HG02840 (cell line): Measurements from ENCODE around the gene HCN1.

Experiments used
- ATAC-seq: cut with Tn5 transposase; IDR thresholded peaks from one replicate; pipeline ENCODE4 v1.9.1; 2021; ENCODE audit warnings: mild to moderate bottlenecking, moderate library complexity, moderate number of reproducible peaks; ENCODE audit not compliant: unreplicated experiment, low FRiP score

Gene HCN1

DNA sequence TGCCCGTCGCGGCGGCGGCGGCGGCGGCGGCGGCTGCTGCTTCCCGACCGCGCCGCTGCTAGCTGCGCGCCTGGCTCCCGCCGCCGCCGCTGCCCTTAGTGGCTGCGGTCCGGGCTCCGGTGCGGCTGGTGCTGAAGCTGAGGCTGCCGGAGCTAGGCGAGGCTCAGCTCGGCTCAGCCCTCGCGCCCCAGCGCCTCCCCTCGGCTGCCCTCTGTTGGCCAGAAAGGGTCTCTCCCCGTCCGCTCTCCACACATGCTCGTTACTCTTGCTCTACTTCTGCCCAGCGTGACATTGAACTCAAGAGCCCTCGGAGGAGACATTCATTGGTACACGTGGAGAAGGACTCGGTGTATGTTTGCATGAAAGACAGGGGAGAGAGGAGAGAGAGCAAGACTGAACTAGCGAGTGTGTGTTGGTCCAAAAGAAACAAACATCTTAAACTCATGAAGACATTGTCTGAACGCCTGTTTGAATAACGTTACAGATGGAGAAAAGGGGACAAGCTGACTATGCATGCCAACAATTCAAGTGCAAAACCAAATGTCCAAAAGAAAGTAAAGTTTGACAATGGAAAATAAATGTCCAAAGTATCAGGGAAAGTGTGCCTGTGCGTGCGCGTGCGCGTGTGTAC is at the start of gene HCN1:
TSS of gene HCN1 (minus strand) at position 175 of the 631 bp plus-strand sequence.
- ATAC-seq, result no peak

DNA sequence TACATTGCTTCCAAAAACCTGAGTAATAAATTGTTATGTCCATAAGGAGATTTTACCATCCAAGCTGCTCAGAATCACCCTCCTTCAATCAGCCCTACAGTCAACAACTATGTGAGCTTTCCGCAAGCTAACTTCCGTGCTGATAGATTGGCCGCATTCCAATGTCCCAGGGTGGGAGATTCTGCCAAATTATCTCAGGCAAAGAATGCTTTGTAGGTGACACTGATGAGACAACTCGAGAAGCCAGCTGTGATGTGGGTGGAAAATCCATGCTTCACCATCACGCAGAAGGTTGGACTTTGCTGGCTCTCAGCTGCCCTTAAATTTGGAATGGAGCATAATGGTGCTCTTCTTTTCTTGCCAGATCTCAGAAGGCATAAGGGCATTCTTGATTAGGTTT is 44.9 kb upstream of the HCN1 start:
- ATAC-seq, result no peak

GRCh38 chr5:45737153-45737552 is 41.0 kb upstream of the HCN1 start:
- ATAC-seq, result no peak

GRCh38 chr5:45725537-45725936 is 29.4 kb upstream of the HCN1 start:
- ATAC-seq, result no peak

DNA sequence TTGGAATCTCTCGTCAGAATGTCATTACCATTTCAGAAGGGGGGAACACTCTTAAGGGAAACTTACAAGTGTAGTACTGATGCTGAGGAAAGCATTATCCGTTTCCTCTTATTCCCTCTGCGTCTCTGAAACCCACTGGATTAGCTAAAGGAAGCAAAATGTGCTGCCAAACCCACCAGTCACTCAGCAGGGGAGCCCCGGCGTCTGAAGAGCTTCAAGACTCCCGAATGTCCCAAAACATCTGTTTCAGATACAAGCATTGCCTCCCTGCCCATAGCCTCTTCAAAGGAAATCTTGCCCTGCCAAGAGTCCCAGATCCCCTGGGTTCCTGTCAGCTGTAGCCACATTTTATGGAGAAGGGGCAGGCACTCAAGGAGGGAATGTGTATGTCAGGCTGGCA is 1.0 kb upstream of the HCN1 start:
- ATAC-seq, result no peak

DNA sequence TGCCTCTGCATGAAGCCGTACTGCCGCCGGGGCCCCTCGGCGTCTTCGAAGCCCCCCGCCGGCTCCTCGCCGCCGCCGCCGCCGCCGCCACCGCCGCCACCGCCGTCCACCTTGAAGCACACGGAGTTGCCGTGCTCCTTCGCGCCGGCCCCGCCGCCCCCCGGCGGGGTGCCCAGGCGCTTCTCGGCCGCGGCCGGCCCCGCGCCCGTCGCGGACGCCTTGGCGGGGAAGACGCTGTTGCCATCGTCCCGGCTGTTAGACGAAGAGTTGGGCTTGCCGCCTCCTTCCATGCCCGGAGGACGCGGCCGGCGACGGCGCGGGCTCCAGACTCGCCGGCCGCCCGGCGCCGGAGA is 400 bp downstream of the HCN1 start:
- no peak for ATAC-seq

DNA sequence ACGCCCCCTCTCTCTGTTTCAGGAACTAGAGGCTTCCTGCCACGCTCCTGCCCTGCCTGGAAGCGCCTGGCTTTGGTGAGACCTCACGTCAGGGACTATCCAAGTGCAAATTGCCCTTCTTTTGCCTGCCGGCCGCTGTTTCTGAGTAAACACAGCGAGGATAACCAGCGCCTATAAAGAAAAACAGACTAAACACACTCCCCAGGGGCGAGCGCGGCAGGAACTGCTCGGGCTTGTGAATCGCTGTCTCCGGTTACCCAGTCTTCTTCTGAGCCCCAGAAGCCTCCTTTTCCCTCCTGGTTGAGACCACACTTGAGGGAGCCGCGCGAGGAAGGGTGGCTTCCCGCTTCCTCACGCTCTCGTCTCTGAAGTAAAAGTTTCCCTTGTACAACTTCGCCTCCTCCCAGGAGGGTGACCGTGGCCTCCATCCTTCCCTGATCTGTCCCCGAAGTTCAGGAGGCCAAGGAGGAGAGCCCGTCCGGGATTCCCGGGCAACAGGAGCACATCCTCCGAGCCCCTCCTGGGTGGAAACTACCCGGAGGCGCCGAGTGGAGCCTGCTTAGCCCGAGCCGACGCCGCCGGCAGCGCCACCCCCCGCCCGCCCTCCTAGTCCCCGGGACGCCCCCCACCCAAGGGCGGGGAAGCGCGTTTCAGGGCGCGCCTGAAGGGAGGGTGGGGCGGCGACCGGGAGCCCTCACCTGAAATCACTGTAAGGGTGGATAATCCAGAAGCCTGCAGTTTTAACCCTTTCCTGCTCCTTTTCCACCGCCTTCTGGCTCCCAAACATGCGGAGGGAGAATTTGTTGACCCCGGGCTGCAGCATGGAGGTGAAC is 993 bp downstream of the HCN1 start:
- no peak for ATAC-seq

GRCh38 chr5:45694255-45694814 is 1.8 kb downstream of the HCN1 start:
- ATAC-seq, result no peak

GRCh38 chr5:45692481-45692880 is 3.7 kb downstream of the HCN1 start:
- no peak for ATAC-seq

DNA sequence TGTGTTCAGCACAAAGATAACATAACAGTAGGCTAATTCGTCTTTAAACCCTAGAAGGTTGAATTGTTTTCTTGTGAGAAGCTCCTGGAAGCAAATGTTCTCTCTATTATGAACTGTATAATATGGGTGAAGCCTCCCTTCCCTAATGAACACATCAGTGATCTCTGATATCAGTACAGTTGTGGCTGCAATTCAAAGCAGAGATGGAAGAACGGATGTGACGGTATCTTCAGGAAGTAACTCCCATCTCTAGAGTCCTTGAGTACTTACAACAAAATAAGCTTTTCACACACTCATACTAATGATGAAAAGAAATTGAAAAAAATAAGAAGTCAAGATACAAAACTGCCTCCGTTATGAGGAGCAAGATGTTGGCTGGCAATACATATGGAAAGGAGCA is 4.5 kb downstream of the HCN1 start:
- no peak for ATAC-seq

DNA sequence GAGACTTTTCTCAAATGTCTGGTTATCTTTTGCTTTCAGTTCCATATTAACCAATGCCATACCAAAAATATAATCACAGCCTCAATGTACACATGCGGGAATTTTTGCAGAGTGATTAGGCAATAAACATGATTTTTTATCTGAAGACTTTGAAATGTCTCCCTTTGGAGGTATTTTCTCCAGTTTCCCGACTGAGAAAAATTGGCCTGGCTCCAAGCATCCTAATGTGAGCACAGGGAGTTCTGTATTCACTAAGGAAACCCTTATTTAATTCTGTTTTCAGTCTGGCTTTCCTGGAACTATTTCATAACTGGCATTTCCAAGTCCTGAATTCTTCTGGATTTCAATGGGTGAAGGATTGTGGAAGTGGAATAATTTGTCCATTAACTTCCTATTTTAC is 8.5 kb downstream of the HCN1 start:
- ATAC-seq, result no peak

- ATAC-seq, result no peak
Observed at GRCh38 chr5:45686620-45687019, 9.6 kb downstream of the HCN1 start.

DNA sequence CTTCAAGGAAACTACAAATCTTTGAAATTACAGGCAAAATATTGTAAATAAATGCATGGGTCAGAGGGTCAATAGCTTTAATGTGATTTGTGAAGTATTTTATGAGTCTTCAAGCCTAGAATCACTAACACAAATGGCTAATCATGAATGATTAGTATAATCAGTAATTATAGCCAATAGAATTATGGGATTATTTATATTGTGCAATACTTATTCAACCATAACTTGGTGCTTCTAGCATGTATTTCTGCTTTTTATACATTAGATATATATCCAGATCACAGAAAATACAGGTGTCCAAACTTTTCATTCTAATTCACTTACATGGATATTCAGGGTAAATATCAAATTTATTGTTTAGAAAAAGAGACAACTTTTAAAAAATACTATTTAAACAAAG is 12.1 kb downstream of the HCN1 start:
- ATAC-seq, result no peak

DNA sequence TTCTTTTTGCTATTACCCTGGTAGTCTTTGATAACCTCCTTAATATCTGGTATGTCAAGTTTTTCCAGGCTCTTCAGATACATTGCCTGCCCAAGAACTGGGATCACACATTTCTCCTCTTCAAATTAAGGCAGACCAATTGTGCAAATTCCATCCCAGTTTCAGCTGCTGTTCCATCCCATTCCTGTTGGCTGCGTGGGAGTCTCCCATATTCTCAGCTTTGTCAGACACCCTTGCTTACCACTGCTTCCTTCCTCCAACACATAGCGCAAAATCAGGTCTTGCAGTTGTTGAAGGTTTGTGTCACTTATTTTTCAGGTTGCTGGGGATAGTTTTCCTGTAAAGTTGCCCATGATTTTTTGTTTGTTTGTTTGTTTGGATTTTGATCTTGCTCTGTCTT is 15.2 kb downstream of the HCN1 start:
- no peak for ATAC-seq

GRCh38 chr5:45677524-45677923 is 18.7 kb downstream of the HCN1 start:
- no peak for ATAC-seq

DNA sequence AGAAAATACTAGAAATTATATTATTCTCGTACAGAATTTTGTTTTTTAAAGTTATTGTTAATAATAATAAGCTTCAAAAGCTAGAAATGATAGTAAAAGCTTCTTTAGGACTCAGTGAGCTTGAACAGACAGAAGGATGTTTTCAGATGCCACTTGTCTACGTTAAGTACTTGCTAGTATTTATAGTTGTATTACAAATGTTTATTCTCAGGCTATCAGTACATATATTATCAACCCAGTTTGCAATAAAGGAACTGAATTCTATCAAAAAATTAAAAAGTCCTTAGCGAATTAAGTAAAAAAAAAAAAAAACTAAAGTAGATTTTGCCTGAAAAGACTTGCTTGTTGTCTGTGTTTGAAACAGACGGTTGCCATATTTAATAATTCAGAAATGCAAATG is 23.9 kb downstream of the HCN1 start:
- no peak for ATAC-seq

DNA sequence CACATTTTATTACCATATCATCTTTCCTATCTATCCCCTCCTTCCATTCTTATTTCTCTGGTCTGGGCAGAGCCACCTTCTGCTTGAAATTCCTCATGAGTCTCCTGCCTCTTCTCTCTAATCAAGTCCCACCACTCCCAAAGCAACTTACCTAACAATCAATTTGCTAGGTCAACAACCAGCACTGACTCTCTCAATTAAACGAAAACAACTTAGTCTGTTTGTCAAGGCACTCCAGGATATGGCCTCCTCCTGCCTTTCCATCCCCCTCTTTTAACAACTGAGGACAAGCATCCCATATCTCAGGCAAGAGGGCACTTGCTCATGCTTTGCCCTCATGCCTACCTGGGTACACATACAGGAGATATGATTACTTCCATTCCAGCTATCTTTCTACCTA is 47.4 kb downstream of the HCN1 start:
- no peak for ATAC-seq

GRCh38 chr5:45643056-45643455 is 53.1 kb downstream of the HCN1 start:
- ATAC-seq, result no peak

DNA sequence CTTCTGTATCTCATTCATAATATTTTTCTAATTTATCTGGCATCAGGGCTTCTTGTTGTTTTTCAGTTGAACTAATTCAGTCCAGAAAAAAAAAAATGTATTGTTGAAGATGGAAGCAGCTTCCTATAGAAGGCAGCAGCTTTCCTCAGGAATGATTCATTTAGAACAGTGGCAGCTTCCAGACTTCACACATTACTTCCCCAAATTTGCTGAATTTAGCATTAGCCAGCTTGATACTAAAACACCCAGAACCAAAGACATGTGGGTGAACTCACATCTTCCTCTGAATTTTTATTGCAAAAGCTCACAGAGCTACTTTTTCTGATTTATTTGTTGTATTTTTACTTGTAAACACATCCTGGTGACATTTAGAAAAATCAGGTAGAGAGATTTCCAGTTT is 53.8 kb downstream of the HCN1 start:
- no peak for ATAC-seq

GRCh38 chr5:45639040-45639439 is 57.1 kb downstream of the HCN1 start:
- ATAC-seq, result no peak

- ATAC-seq, result no peak
Observed at GRCh38 chr5:45627076-45627656, 69.0 kb downstream of the HCN1 start.

- ATAC-seq, result no peak
Observed at GRCh38 chr5:45623832-45624231, 72.3 kb downstream of the HCN1 start.
